Suprapubic skin (tissue), 4 donors: ENCODE measurements around the gene OLFM1. TPM values are rescaled to one million over a fixed set of nuclear protein-coding genes. Genes with fewer than 3 reads are reported as not detected.

ENCODE experiments used
- DNase-seq, 2 donors: peaks; one replicate each; pipeline ENCODE4 v3.0.0-alpha.2; 2019; ENCODE audit warnings: low spot score in 2 of 2
- H3K27ac ChIP-seq: fragments of 200-600 bp; sonication (generic); one replicate; pipeline ENCODE4 v1.5.1; 2019
- H3K27me3 ChIP-seq: fragments of 200-600 bp; sonication (generic); one replicate; pipeline ENCODE4 v1.5.1; 2019
- H3K36me3 ChIP-seq: fragments of 200-600 bp; sonication (generic); one replicate; pipeline ENCODE4 v1.5.1; 2019
- H3K4me1 ChIP-seq: fragments of 200-600 bp; sonication (generic); one replicate; pipeline ENCODE4 v1.5.1; 2019
- H3K4me3 ChIP-seq: fragments of 200-600 bp; sonication (generic); one replicate; pipeline ENCODE4 v1.5.1; 2019; ENCODE audit warnings: mild to moderate bottlenecking
- H3K9me3 ChIP-seq: fragments of 200-600 bp; sonication (generic); one replicate; pipeline ENCODE4 v1.5.1; 2019
- EP300 ChIP-seq: sonication (generic); formaldehyde crosslinking; IDR thresholded peaks from one replicate; pipeline ENCODE4 v1.6.1; 2017; ENCODE audit warnings: antibody characterized with exemption
- POLR2A ChIP-seq, 2 donors: fragments of 450-650 bp; IDR thresholded peaks; one replicate each; pipeline ENCODE4 v1.6.1; 2017; ENCODE audit warnings: antibody characterized with exemption in 2 of 2, mild to moderate bottlenecking in 2 of 2, moderate library complexity in 2 of 2
- POLR2AphosphoS5 ChIP-seq, 3 donors: sonication (generic); formaldehyde crosslinking; IDR thresholded peaks; one replicate each; pipeline ENCODE4 v1.6.1; 2017; ENCODE audit warnings: antibody characterized with exemption in 3 of 3
- WGBS: methylation state at CpG from one replicate; pipeline ENCODE4 v1.1.5; 2018; 5-methylcytosine and 5-hydroxymethylcytosine counted together
- total RNA-seq, 4 donors: library from RNA; depleted of rRNA; stranded (reverse); fragments of >200 nt; gene quantifications; one replicate each; pipeline ENCODE4 v1.1.0, GENCODE V29; 2016
- TF ChIP-seq, protein P1 (sequence below), 2 donors: fragments of 200-600 bp in 1 of 2; fragments of 450-650 bp in 1 of 2; sonication (generic) in 1 of 2; IDR thresholded peaks; one replicate each; pipeline ENCODE4 v1.5.1; 2016 to 2019; ENCODE audit warnings: antibody characterized with exemption in 2 of 2, mild to moderate bottlenecking in 1 of 2, moderate library complexity in 1 of 2

Gene OLFM1
- total RNA-seq, 4 donors from 2014 or later = 4.0 to 15.4 (median 11.7) TPM

DNA sequence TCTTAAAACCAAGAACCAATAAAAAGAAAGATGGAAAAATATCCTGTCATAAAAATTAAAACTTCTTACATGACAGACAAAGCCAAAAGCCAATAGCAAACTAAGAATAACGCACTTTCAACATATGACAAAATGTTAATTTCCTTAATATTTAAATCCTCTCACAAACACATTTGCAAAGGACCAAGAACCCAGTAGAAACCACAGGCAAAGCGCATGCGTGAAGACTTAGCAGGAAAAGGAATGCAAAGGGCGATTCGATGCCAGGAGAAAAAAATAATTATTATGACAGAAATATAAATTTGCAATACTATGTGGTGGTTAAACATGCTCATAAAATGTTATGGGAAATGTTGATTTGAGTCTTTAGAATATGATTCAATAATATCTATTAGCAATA lies 39.9 kb upstream of the OLFM1 start:
- Histone ChIP-seq H3K9me3 (no peaks in the 10 kb centered on the region), H3K4me3 (no peak overlapping the region), H3K27ac (no peak overlapping the region), H3K4me1 (no peaks in the 10 kb centered on the region), H3K27me3 (peaks cover 36% of the 10 kb centered on the region), H3K36me3 (no peaks in the 10 kb centered on the region)
- 79% methylated on average over 5 of the region's 5 CpGs for WGBS
- DNase-seq = no peak
- TF ChIP-seq POLR2A (IDR thresholded peaks at IDR 0.05) = no peak
- TF ChIP-seq EP300 = no peak
- TF ChIP-seq, protein P1, sequence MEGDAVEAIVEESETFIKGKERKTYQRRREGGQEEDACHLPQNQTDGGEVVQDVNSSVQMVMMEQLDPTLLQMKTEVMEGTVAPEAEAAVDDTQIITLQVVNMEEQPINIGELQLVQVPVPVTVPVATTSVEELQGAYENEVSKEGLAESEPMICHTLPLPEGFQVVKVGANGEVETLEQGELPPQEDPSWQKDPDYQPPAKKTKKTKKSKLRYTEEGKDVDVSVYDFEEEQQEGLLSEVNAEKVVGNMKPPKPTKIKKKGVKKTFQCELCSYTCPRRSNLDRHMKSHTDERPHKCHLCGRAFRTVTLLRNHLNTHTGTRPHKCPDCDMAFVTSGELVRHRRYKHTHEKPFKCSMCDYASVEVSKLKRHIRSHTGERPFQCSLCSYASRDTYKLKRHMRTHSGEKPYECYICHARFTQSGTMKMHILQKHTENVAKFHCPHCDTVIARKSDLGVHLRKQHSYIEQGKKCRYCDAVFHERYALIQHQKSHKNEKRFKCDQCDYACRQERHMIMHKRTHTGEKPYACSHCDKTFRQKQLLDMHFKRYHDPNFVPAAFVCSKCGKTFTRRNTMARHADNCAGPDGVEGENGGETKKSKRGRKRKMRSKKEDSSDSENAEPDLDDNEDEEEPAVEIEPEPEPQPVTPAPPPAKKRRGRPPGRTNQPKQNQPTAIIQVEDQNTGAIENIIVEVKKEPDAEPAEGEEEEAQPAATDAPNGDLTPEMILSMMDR (IDR thresholded peaks at IDR 0.05) = no peak
- TF ChIP-seq POLR2AphosphoS5 (IDR thresholded peaks at IDR 0.05) = no peak

DNA sequence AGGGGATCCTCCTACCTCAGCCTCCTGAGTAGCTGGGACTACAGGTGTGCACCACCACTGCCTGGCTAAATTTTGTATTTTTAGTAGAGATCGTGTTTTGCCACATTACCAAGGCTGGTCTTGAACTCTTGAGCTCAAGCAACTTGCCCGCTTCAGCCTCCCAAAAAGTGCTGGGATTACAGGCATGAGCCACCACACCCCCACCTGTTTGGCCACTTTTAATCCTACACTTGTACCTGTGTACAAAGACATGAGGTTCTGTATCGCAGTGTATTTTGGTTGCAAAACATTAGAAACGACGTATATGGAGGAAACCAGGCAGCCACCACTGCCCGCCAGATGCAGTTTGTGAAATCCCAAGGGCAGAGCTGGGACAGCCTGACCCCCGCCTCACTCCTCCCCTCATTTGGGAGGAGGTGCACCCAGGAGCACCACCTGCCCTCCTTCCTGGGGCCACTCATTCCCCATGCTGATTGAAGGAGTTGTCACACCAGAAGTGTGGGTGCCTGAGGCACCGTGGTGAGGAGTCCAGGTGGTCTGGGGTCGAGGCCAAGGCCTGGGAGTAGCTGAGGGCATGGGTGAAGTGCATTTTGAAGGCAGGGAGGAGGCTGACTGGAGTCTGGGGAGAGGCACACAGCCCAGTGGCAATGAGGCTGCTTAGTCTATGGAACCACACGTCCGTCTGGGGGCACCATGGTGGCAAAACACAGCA lies 39.3 kb upstream of the OLFM1 start:
- H3K27ac ChIP-seq = no peak overlapping the region
- WGBS = 73% methylated on average over 8 of the region's 11 CpGs
- no peaks in the 10 kb centered on the region for H3K36me3 ChIP-seq
- peaks cover 39% of the 10 kb centered on the region for H3K27me3 ChIP-seq
- no peaks in the 10 kb centered on the region for H3K4me1 ChIP-seq
- no peaks in the 10 kb centered on the region for H3K9me3 ChIP-seq
- TF ChIP-seq, protein P1 (IDR thresholded peaks at IDR 0.05) = no peak
- TF ChIP-seq EP300 = no peak
- no peak for TF ChIP-seq POLR2A (IDR thresholded peaks at IDR 0.05)
- no peak for TF ChIP-seq POLR2AphosphoS5 (IDR thresholded peaks at IDR 0.05)
- no peak overlapping the region for H3K4me3 ChIP-seq
- peak in 1 of 2 donors; percentile 67 for DNase-seq

DNA sequence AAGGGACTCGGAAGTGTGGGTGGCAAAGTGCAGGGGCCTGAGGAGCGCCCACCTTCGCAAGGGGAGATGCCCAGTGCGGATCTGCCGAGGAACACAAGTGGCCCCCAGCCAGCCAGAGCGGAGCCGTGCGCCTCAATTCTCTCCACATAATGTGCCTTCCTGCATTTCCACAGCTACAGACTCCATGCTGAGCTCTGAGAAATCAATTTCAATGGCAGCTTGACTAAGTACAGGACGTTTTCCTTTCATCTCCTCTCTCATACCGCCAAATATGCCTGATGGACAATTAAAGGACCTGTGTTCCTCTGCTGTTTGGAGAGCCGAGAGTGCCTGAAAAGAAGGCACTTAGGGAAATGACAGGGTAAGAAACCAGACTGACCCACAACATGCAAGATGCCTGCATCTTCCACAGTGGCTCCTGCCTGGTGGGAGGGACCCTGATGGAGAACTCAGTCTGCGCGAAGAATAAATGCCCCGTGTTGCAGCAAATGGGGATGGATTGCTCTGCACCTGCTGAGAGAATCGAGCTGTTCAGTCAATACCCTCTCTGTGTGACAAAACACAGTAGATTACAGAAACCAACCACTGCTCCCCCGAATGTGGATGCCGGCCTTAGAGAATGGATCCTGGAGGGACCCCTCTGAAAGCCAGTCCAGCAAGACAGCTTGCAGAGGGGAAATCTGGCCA lies 38.6 kb upstream of the OLFM1 start:
- Histone ChIP-seq H3K36me3 (no peaks in the 10 kb centered on the region), H3K9me3 (no peaks in the 10 kb centered on the region), H3K4me3 (no peak overlapping the region), H3K27ac (no peak overlapping the region), H3K4me1 (no peaks in the 10 kb centered on the region), H3K27me3 (peaks cover 43% of the 10 kb centered on the region)
- peak in 1 of 2 donors; percentile 18 for DNase-seq
- WGBS = 80% methylated on average over 17 of the region's 17 CpGs
- TF ChIP-seq POLR2AphosphoS5 (IDR thresholded peaks at IDR 0.05) (no peak), EP300 (no peak), POLR2A (IDR thresholded peaks at IDR 0.05) (no peak)
- TF ChIP-seq, protein P1 (IDR thresholded peaks at IDR 0.05) = no peak

DNA sequence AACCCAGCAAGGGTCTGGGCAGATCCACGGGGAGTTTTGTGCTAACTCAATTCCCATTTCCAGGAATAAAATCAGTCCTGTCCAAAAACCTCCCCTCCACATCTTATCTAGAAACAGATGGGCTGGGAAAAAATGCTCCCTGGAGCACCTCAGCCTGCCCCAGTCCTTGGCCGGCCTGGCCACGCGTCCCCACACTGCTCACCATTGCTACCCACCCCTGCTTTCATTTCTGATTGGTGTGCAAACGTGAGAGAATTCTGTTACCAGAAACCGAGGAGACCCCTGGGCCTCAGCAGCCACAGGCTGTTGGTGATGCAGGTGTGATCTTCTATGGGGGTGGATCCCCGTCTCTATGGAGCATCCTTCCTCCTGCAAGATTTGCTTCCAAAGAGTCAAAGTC lies 38.0 kb upstream of the OLFM1 start:
- no peaks in the 10 kb centered on the region for H3K36me3 ChIP-seq
- H3K9me3 ChIP-seq = no peaks in the 10 kb centered on the region
- WGBS = 69% methylated on average over 7 of the region's 7 CpGs
- H3K4me3 ChIP-seq = no peak overlapping the region
- no peak overlapping the region for H3K27ac ChIP-seq
- H3K4me1 ChIP-seq = no peaks in the 10 kb centered on the region
- H3K27me3 ChIP-seq = peaks cover 42% of the 10 kb centered on the region
- TF ChIP-seq POLR2A (IDR thresholded peaks at IDR 0.05) (no peak), EP300 (no peak), POLR2AphosphoS5 (IDR thresholded peaks at IDR 0.05) (no peak)
- TF ChIP-seq, protein P1 (IDR thresholded peaks at IDR 0.05) = no peak
- DNase-seq = peak in 1 of 2 donors; percentile 16
